GM12878 (cell line): ENCODE data around the gene JADE1. TPM values are rescaled to one million over a fixed set of nuclear protein-coding genes. Genes with fewer than 3 reads are reported as not detected.

ENCODE experiments used
- ATAC-seq: fragments of 200-7000 bp; cut with Tn5 transposase; 3 replicates; pipeline ENCODE4 v1.9.1; 2020; ENCODE audit warnings: mild to moderate bottlenecking, moderate library complexity
- BruUV-seq: library from RNA; stranded (reverse); fragments of 400-500 nt; replicated peaks from 2 replicates; lab custom pipeline; 2021; lab: Mats Ljungman, UMichigan
- CTCF ChIA-PET: fragments of 300-600 bp; sonication (Branson Sonifier 250); formaldehyde crosslinking; extraction: SDS; loops from one replicate; lab custom pipeline; 2021; ENCODE audit warnings: inconsistent platforms; lab: Yijun Ruan, JAX
- POLR2A ChIA-PET: fragments of 350-600 bp; formaldehyde crosslinking; extraction: SDS; loops from one replicate; lab custom pipeline; 2021; ENCODE audit warnings: inconsistent platforms; lab: Charles Lee
- RAD21 ChIA-PET: fragments of 300-600 bp; sonication (Branson Sonifier 250); formaldehyde crosslinking; loops from one replicate; lab custom pipeline; 2023; ENCODE audit warnings: antibody characterized with exemption; ENCODE audit not compliant: unreplicated experiment; lab: Charles Lee
- SMC1A ChIA-PET: fragments of 300-600 bp; sonication (Branson Sonifier 250); formaldehyde crosslinking; loops from one replicate; lab custom pipeline; 2023; ENCODE audit not compliant: unreplicated experiment, uncharacterized antibody; lab: Charles Lee
- DNase-seq: peaks from one replicate; pipeline ENCODE4 v3.0.0-alpha.2; 2011; ENCODE audit warnings: low read depth, low spot score
- FAIRE-seq: peaks from 3 replicates; lab custom pipeline; 2011; peaks lifted over from hg19 to GRCh38; lab: Jason Lieb, UNC
- H2AFZ ChIP-seq: 2 replicates; pipeline ENCODE4 v1.6.0; 2011; ENCODE audit warnings: low read depth, low read length, control low read depth; ENCODE audit not compliant: control insufficient read depth
- H3K27ac ChIP-seq: 2 replicates; pipeline ENCODE4 v1.5.1; 2011; ENCODE audit warnings: control low read depth; ENCODE audit not compliant: control insufficient read depth, insufficient read depth
- H3K27me3 ChIP-seq, 2 experiments: replicated peaks in 1 of 2; 2 replicates each; pipeline versions ENCODE4 v1.6.0 to v1.6.1; 2011; ENCODE audit warnings: low read length in 1 of 2; ENCODE audit not compliant: control insufficient read depth in 2 of 2, insufficient read depth in 2 of 2
- H3K36me3 ChIP-seq, 2 experiments: 2 replicates each; pipeline ENCODE4 v1.5.1; 2011; ENCODE audit warnings: low read length in 1 of 2; ENCODE audit not compliant: control insufficient read depth in 2 of 2, insufficient read depth in 2 of 2
- H3K4me1 ChIP-seq: 2 replicates; pipeline ENCODE4 v1.6.1; 2011; ENCODE audit warnings: mild to moderate bottlenecking, low read length, moderate library complexity, mixed read lengths; ENCODE audit not compliant: control insufficient read depth, insufficient read depth
- H3K4me2 ChIP-seq: 2 replicates; pipeline ENCODE4 v1.6.0; 2011; ENCODE audit warnings: control low read depth; ENCODE audit not compliant: control insufficient read depth, insufficient read depth
- H3K4me3 ChIP-seq: fragments of 200-600 bp; sonication (generic); 2 replicates; pipeline ENCODE4 v1.5.1; 2016
- H3K79me2 ChIP-seq: 2 replicates; pipeline ENCODE4 v1.6.0; 2011; ENCODE audit warnings: low read length; ENCODE audit not compliant: control insufficient read depth, insufficient read depth
- H3K9ac ChIP-seq: 2 replicates; pipeline ENCODE4 v1.8.0; 2011; ENCODE audit warnings: low read length, control low read depth, mixed read lengths; ENCODE audit not compliant: control insufficient read depth, insufficient read depth
- H3K9me3 ChIP-seq: replicated peaks from 3 replicates; pipeline ENCODE4 v1.5.1; 2011; ENCODE audit warnings: mild to moderate bottlenecking, low read length; ENCODE audit not compliant: control insufficient read depth, insufficient read depth
- H4K20me1 ChIP-seq: 2 replicates; pipeline ENCODE4 v1.6.0; 2011; ENCODE audit not compliant: control insufficient read depth, insufficient read depth
- GABPA ChIP-seq: IDR thresholded peaks from 2 replicates; pipeline ENCODE4 v1.6.1; 2014; ENCODE audit warnings: antibody characterized with exemption, low read depth, mild to moderate bottlenecking, inconsistent platforms
- PAX5 ChIP-seq: IDR thresholded peaks from 2 replicates; pipeline ENCODE4 v1.6.1; 2011; ENCODE audit warnings: low read depth, low read length, borderline replicate concordance
- RAD21 ChIP-seq: IDR thresholded peaks from 2 replicates; pipeline ENCODE4 v1.6.1; 2011; ENCODE audit warnings: mild to moderate bottlenecking, low read depth, low read length, moderate library complexity; ENCODE audit not compliant: insufficient read depth
- WGBS: methylation state at CpG from one replicate; pipeline ENCODE4 v1.1.6; 2016; ENCODE audit warnings: low lambda C conversion rate; ENCODE audit not compliant: insufficient replicate concordance, insufficient coverage; ENCODE audit errors: missing lambda C conversion rate; 5-methylcytosine and 5-hydroxymethylcytosine counted together
- in situ Hi-C: fragments of 300-500 bp; cut with MboI; formaldehyde crosslinking; loops from 9 replicates; pipeline ENCODE4 v1.14.3; 2018; ENCODE audit warnings: mixed read lengths
- intact Hi-C: fragments of 100-400 bp; cut with micrococcal nuclease; formaldehyde crosslinking; loops from one replicate; pipeline ENCODE4 v1.14.2; 2022; ENCODE audit not compliant: unreplicated experiment
- polyA plus RNA-seq, 11 experiments: library from polyadenylated mRNA; depleted of rRNA in 4 of 11; unstranded in 6 of 11; stranded (reverse) in 5 of 11; fragments of >200 nt; fragmentation: Nextera tagmentation in 4 of 11; fragmentation: Illumina TruSeq in 1 of 11; extraction: Ambion mirVana in 4 of 11; extraction: Trizol in 1 of 11; gene quantifications; 1 replicate in 1 of 11; 2 replicates in 10 of 11; pipeline versions ENCODE4 v1.2.1 to v1.2.3, GENCODE V29; 2011 to 2016; ENCODE audit warnings: inconsistent platforms in 2 of 11, missing spikeins in 2 of 11, low read depth in 1 of 11
- total RNA-seq, 4 experiments: library from RNA; depleted of rRNA in 3 of 4; stranded (reverse); fragments of >200 nt in 3 of 4; fragmentation: Illumina TruSeq in 1 of 4; extraction: Trizol in 1 of 4; gene quantifications; 2 replicates each; pipeline versions ENCODE4 v1.2.1 to v1.2.3, GENCODE V29; 2013 to 2021
- TF ChIP-seq, protein P1 (sequence below): fragments of 450-650 bp; IDR thresholded peaks from 2 replicates; pipeline ENCODE4 v1.6.1; 2017; ENCODE audit warnings: borderline replicate concordance
- TF ChIP-seq, protein P2 (sequence below): IDR thresholded peaks from 2 replicates; pipeline ENCODE4 v1.6.1; 2012; ENCODE audit warnings: low read depth, low read length, improper control_type of control experiment

Gene JADE1
- total and polyA plus RNA-seq, 10 of the 15 experiments (the other 5 are each of a cell fraction or from before 2014, with no cell fraction given) = 5.9 to 27.2 (median 15.8) TPM

DNA sequence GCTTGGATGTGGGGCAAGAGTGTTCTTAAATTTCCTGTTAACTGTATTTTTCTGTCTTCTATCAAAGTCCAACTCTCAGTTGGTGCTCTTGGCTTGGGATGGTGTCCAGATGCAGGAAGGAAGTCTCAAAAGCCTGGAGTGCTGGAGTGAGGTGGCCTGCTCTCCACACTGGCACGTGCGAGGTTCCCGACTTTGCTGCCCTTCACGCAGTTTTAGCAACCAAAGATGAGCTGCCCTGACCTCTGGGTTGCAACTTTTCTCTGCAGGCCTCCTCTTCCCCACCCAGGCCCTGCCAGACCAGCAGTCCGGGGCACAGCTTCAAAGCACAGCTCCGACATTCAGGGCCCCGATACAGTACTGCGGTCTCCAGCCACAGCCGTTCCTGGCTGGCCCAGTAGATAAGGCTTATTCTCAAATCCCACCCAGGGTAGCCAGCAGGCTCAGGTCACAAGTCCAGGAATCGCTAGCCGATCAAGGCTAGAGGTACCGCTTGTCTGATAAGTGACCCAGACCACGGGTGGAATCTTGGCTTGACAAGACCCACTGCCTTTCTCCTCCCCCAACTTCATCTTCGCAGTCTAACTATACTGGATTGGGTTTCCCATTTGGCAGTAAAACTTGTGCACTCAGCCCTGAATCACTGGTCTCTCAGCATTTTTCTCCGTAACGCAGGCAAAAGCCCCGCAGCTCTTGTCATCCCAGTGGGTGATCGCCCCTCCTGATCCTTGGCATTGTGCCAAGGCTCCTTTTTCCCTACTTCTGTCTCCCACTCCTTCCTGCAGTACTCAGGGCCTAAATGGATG lies 21.8 kb upstream of the JADE1 start:
- Histone ChIP-seq H3K4me1 (no peaks in the 10 kb centered on the region), H3K4me3 (no peak overlapping the region), H3K9me3 (no peaks in the 10 kb centered on the region), H3K27ac (no peak overlapping the region), H3K36me3 (no peaks in the 10 kb centered on the region), H3K27me3 (no peaks in the 10 kb centered on the region), H4K20me1 (no peaks in the 10 kb centered on the region), H3K4me2 (no peak overlapping the region), H2AFZ (no peak overlapping the region), H3K9ac (no peak overlapping the region), H3K79me2 (no peaks in the 10 kb centered on the region)
- in situ Hi-C loops (no loop called here), intact Hi-C loops (no loop called here)
- 78% methylated on average over 18 of the region's 18 CpGs for WGBS
- FAIRE-seq = no peak
- no peak for ATAC-seq
- DNase-seq = no peak
- RAD21 ChIA-PET = no interaction called here
- CTCF ChIA-PET = no interaction called here
- no TSS peak for BruUV-seq
- SMC1A ChIA-PET = interaction anchor here (0.9 to 1.6 kb wide), 4 partner anchors 16 to 185 kb away, joined by 3 to 4 read pairs (median 4); no protein-coding TSS in a partner anchor
- TF ChIP-seq, protein P1, sequence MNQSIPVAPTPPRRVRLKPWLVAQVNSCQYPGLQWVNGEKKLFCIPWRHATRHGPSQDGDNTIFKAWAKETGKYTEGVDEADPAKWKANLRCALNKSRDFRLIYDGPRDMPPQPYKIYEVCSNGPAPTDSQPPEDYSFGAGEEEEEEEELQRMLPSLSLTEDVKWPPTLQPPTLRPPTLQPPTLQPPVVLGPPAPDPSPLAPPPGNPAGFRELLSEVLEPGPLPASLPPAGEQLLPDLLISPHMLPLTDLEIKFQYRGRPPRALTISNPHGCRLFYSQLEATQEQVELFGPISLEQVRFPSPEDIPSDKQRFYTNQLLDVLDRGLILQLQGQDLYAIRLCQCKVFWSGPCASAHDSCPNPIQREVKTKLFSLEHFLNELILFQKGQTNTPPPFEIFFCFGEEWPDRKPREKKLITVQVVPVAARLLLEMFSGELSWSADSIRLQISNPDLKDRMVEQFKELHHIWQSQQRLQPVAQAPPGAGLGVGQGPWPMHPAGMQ = no peak
- TF ChIP-seq, protein P2, sequence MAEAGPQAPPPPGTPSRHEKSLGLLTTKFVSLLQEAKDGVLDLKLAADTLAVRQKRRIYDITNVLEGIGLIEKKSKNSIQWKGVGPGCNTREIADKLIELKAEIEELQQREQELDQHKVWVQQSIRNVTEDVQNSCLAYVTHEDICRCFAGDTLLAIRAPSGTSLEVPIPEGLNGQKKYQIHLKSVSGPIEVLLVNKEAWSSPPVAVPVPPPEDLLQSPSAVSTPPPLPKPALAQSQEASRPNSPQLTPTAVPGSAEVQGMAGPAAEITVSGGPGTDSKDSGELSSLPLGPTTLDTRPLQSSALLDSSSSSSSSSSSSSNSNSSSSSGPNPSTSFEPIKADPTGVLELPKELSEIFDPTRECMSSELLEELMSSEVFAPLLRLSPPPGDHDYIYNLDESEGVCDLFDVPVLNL = no peak
- TF ChIP-seq RAD21 (no peak), GABPA (no peak), PAX5 (no peak)
- POLR2A ChIA-PET = no interaction called here
